Parathyroid adenoma (tissue), 2 donors: Measurements from ENCODE around the gene RNF32.

ENCODE experiments used
- H2AFZ ChIP-seq: fragments of 300-600 bp; sonication (generic); one replicate; pipeline ENCODE4 v1.7.0; 2017; ENCODE audit warnings: antibody characterized with exemption, mild to moderate bottlenecking
- H3K27ac ChIP-seq: fragments of 300-600 bp; sonication (generic); one replicate; pipeline ENCODE4 v1.7.0; 2017
- H3K27me3 ChIP-seq: fragments of 300-600 bp; sonication (generic); one replicate; pipeline ENCODE4 v1.7.0; 2017; ENCODE audit warnings: low read length; ENCODE audit not compliant: control insufficient read depth, insufficient read depth
- H3K36me3 ChIP-seq: fragments of 300-600 bp; sonication (generic); one replicate; pipeline ENCODE4 v1.7.0; 2017; ENCODE audit warnings: low read length; ENCODE audit not compliant: control insufficient read depth, insufficient read depth
- H3K4me1 ChIP-seq: fragments of 300-600 bp; sonication (generic); one replicate; pipeline ENCODE4 v1.7.0; 2017; ENCODE audit warnings: control low read depth
- H3K4me2 ChIP-seq: fragments of 300-600 bp; sonication (generic); one replicate; pipeline ENCODE4 v1.7.0; 2017; ENCODE audit warnings: low read length
- H3K4me3 ChIP-seq: fragments of 300-600 bp; sonication (generic); one replicate; pipeline ENCODE4 v1.7.0; 2017; ENCODE audit warnings: low read depth, low read length
- H3K79me2 ChIP-seq: fragments of 300-600 bp; sonication (generic); one replicate; pipeline ENCODE4 v1.7.0; 2017; ENCODE audit warnings: control low read depth
- H3K9ac ChIP-seq: fragments of 300-600 bp; sonication (generic); one replicate; pipeline ENCODE4 v1.7.0; 2017; ENCODE audit warnings: mild to moderate bottlenecking
- H3K9me3 ChIP-seq: fragments of 300-600 bp; sonication (generic); one replicate; pipeline ENCODE4 v1.7.0; 2017; ENCODE audit warnings: low read length; ENCODE audit not compliant: control insufficient read depth
- TF ChIP-seq, protein P1 (sequence below): fragments of 300-600 bp; sonication (generic); IDR thresholded peaks from one replicate; pipeline ENCODE4 v1.7.0; 2017; ENCODE audit warnings: antibody characterized with exemption, mild to moderate bottlenecking
- donor health status: primary hyperparathyroidism.

Gene RNF32

DNA sequence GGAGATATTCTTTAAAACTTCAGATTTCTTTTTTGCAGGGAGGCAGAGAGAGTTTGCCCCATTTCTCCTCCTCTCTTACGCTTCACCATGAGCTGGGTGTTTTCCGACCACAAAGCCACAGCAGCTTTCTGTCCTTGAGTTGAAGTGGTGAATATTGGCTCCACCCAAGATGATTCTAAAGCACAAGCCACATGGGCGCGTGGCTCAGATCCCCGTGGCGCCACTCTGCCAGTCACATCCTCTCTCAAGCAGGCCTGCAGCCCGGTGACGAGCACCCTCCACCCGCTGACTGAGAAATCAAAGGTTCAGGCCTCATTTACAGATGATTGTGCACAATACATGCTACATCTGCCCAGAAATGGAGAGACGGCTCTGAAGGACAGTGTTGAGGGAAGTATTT is 27.6 kb upstream of the RNF32 start:
- no peaks in the 10 kb centered on the region for H3K79me2 ChIP-seq
- no peak overlapping the region for H3K27ac ChIP-seq
- TF ChIP-seq, protein P1, sequence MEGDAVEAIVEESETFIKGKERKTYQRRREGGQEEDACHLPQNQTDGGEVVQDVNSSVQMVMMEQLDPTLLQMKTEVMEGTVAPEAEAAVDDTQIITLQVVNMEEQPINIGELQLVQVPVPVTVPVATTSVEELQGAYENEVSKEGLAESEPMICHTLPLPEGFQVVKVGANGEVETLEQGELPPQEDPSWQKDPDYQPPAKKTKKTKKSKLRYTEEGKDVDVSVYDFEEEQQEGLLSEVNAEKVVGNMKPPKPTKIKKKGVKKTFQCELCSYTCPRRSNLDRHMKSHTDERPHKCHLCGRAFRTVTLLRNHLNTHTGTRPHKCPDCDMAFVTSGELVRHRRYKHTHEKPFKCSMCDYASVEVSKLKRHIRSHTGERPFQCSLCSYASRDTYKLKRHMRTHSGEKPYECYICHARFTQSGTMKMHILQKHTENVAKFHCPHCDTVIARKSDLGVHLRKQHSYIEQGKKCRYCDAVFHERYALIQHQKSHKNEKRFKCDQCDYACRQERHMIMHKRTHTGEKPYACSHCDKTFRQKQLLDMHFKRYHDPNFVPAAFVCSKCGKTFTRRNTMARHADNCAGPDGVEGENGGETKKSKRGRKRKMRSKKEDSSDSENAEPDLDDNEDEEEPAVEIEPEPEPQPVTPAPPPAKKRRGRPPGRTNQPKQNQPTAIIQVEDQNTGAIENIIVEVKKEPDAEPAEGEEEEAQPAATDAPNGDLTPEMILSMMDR: no peak
- no peaks in the 10 kb centered on the region for H3K36me3 ChIP-seq
- no peak overlapping the region for H3K4me2 ChIP-seq
- no peak overlapping the region for H3K4me3 ChIP-seq
- H3K9ac ChIP-seq: no peak overlapping the region
- no peaks in the 10 kb centered on the region for H3K4me1 ChIP-seq
- no peaks in the 10 kb centered on the region for H3K27me3 ChIP-seq
- no peaks in the 10 kb centered on the region for H3K9me3 ChIP-seq
- H2AFZ ChIP-seq: no peak overlapping the region

DNA sequence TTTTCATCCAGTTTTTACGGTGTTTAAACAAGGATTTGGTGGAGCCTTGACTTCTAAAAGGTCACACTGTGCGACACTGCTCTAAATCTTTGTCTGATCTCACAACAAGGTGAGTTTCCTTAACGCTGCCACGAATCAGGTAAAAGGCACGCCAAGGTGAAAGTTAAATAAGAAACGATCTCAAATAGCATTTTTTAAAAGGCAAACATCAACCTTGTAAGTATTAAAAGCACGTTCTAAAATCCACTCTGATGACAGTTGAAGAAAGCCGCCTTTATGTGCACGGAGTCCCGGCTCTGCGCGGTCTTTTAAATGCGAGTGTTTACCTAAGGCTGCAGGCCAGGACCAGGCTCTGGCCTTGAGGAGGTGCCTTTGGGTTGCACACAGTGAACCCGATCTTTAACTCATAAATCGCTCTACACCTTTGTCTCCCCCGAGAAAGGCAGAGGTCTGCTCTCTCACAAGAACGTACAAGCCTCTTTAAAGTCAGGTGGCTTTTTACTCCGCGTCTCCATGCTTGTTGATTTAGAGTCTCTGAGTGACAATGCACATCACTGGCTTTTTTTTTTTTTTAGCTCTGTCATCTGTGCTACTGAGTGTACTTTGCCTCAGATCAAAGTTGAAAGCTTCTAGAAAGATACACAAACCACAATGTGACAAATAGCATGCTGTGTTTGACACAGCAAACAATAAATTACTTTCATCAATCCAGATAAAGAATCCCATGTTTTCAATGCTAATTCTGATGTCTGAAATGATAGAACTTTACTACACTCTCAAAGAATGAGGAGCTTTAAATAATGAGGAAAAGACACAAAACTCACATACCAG is 25.9 kb upstream of the RNF32 start:
- no peaks in the 10 kb centered on the region for H3K27me3 ChIP-seq
- TF ChIP-seq, protein P1: no peak
- H3K4me1 ChIP-seq: no peaks in the 10 kb centered on the region
- no peaks in the 10 kb centered on the region for H3K36me3 ChIP-seq
- H3K4me2 ChIP-seq: no peak overlapping the region
- no peaks in the 10 kb centered on the region for H3K79me2 ChIP-seq
- H3K4me3 ChIP-seq: no peak overlapping the region
- H2AFZ ChIP-seq: no peak overlapping the region
- H3K27ac ChIP-seq: no peak overlapping the region
- no peak overlapping the region for H3K9ac ChIP-seq
- H3K9me3 ChIP-seq: no peaks in the 10 kb centered on the region

DNA sequence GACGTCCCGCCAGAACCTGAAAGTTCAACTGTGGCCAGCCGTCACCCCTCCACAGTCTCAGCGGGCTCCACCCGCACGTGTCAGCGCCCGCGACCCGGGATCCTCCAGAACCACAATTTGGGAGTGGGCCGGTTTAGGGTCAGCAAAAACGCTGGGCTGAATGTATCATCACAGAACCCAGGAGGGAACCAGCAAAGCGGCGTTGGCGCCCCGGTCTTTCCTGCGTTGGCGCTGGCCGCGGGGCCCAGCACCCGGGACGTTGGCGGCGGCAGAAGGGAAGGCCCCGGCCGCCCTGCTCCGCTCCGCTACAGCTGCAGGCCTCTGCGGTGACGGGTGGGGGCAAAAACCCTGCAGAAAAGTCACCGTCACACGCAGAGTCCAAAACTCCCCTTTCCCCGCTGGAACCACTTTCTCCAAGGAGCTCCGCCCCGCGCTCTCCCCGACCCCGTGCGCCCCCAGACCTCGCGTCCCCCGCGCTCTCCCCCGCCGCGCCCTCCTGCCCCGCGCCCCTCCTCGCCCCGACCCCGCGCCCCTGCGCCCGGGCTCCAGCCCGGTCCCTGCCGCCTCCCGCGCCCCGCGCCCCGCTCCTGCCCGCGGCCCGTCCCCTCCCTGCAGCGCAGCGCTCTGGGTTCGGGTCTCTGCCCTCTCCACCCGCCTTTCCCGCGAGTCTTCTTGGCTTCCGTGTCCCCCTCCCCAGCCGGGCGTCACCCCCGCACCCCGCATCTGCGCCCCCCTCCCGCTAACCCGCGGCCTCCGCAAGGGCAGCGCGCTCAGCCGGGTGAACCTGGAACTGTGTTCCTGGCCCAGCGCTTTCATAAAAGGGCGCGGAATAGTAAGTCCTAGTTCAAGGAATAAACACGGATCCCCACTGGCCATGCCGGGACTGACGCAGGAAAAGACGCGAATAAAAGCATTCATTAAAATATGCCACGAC is 24.0 kb upstream of the RNF32 start:
- no peak overlapping the region for H3K4me3 ChIP-seq

DNA sequence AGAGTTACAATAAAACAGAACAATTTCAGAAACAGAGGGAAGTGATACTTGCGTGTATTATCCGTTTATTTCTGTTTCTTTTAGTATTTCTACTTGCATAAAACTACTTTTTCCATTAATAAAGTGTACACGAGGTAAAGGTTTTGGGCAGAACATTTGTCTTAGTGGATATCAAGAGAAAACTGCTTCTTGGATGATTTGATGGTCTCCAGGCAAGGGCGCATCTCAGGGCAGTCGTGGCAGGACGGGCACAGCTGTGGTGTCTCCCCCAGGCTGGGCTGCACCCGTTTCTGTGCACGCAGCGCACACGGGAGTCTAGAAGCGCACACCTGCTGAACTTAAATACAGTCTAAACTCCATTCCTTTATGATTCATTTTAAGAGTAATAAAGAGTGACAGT is 23.4 kb upstream of the RNF32 start:
- Histone ChIP-seq H3K4me2 (no peak overlapping the region), H3K4me1 (no peaks in the 10 kb centered on the region), H3K4me3 (no peak overlapping the region), H3K9me3 (no peaks in the 10 kb centered on the region), H3K79me2 (no peaks in the 10 kb centered on the region), H3K27ac (no peak overlapping the region), H3K9ac (no peak overlapping the region), H2AFZ (no peak overlapping the region), H3K36me3 (no peaks in the 10 kb centered on the region), H3K27me3 (no peaks in the 10 kb centered on the region)
- TF ChIP-seq, protein P1: no peak

More for the DNA sequence above, 24.0 kb upstream of the RNF32 start:
- no peak overlapping the region for H3K4me2 ChIP-seq
- H3K79me2 ChIP-seq: no peaks in the 10 kb centered on the region
- no peaks in the 10 kb centered on the region for H3K9me3 ChIP-seq
- H3K27me3 ChIP-seq: no peaks in the 10 kb centered on the region
- H3K9ac ChIP-seq: no peak overlapping the region
- H3K4me1 ChIP-seq: no peaks in the 10 kb centered on the region
- TF ChIP-seq, protein P1: no peak
- H3K36me3 ChIP-seq: no peaks in the 10 kb centered on the region
- no peak overlapping the region for H2AFZ ChIP-seq
- no peak overlapping the region for H3K27ac ChIP-seq
